Articular chondrocyte of knee joint (primary cell): ENCODE results near the gene SERPINH1. TPM values are rescaled to one million over a fixed set of nuclear protein-coding genes. Genes with fewer than 3 reads are reported as not detected.

Experiments used
- total RNA-seq: library from RNA; depleted of rRNA; stranded (reverse); fragments of >200 nt; gene quantifications from 2 replicates; pipeline ENCODE4 v1.2.3, GENCODE V29; 2012

SERPINH1 gene
- 850 and 954 TPM in 2 replicates for total RNA-seq

DNA sequence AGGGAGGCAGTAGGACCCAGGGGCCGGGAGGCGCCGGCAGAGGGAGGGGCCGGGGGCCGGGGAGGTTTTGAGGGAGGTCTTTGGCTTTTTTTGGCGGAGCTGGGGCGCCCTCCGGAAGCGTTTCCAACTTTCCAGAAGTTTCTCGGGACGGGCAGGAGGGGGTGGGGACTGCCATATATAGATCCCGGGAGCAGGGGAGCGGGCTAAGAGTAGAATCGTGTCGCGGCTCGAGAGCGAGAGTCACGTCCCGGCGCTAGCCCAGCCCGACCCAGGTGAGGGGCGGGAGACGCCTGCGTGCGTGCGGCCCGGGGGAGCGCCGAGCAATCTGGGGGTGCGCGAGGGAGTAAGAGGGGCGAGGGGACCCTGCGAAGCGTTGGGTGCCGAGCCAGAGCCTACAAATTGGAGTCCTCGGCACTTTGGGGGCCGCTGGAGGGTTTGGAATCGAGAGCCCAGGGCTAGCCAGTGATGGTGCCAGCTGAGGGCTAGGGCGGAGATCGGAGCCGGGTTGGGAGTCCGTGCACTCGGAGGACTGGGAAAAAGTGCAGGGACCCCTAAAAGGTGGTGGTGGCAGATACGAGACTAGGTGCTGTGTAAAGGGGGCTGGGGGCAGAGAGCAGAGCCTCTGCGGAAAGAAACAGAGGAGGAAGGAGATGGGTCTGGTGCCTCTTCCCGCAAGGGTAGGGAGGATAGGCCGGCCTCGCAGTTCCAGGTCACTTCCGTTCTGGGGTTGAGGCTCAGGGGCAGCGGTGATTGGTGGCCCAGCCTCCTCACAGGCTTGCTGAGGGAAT, at the start of gene SERPINH1:
Gene SERPINH1 (plus strand): TSS at position 206 of the 788 bp plus-strand sequence. CDS start 4,097 bp downstream, outside the sequence.

DNA sequence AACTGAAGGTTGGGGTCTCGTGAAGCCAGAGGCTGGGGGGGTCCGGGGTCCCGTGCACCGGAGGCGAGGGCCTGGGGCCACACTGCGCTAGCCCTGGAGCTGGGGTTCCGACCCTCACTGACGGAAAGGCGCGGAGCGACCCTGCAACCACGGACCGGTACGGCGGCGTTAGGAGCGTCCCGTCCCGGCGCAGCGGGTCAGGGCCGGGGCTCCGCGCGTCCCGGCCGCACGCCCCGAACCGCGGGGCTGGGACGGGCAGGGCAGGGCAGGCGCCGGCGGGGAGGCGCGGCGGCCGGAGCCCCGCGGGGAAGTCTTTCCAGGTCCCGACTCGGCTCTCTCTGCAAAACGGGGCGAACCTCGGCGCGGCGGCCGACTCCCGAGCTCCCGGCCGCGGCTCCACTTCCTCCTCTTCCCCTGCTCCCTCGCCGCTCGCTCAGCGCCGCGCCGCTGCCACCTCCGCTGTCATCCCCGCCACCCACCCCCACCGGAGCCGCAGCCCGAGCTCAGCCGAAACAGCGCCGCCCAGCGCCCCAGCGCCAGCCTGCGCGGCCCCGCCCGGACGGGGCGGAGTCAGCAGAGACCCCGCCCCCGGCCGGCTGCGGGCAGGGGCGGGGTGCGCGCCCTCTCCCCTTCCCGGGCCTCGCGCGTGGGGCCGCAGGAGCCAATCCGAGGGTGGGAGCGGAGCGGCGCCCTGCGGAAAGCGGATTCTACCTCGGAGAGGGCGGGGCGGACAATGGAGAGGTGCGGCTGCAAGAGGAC, 36.4 kb upstream of the SERPINH1 start, which contains the start of gene GDPD5:
Gene GDPD5 (minus strand): TSS at position 509 of the 759 bp plus-strand sequence. CDS start 48,206 bp downstream, outside the sequence.

Other genes with a start within 250 kb of the SERPINH1 start
- 8.9 and 13.2 TPM in 2 replicates for gene ARRB1, start 210.6 kb upstream of the SERPINH1 start, total RNA-seq
- gene RPS3, start 162.7 kb upstream of the SERPINH1 start, total RNA-seq = 1,320 and 2,926 TPM in 2 replicates
- 1.8 and 2.7 TPM in 2 replicates for gene KLHL35, start 129.1 kb upstream of the SERPINH1 start, total RNA-seq
- 19.2 and 22.1 TPM in 2 replicates for gene GDPD5, start 36.3 kb upstream of the SERPINH1 start, total RNA-seq
- gene MAP6, start 106.8 kb downstream of the SERPINH1 start, total RNA-seq = 2.6 and 5.0 TPM in 2 replicates
- gene MOGAT2, start 155.6 kb downstream of the SERPINH1 start, total RNA-seq = 0.13 TPM in 1 of 2 replicates, not detected in the other
- 2.4 TPM in 2 replicates for gene DGAT2, start 206.5 kb downstream of the SERPINH1 start, total RNA-seq